HepG2 (cell line): ENCODE results near the gene IL21R. TPM values are rescaled to one million over a fixed set of nuclear protein-coding genes. Genes with fewer than 3 reads are reported as not detected.

Experiments
- ATM ChIP-seq: fragments of 450-650 bp; IDR thresholded peaks from 2 replicates; pipeline ENCODE4 v1.7.1; 2017; ENCODE audit warnings: mild to moderate bottlenecking, borderline replicate concordance
- CBX5 ChIP-seq: sonication (generic); formaldehyde crosslinking; IDR thresholded peaks from 2 replicates; pipeline ENCODE4 v1.4.0; 2020; ENCODE audit warnings: missing genetic modification reagents, borderline replicate concordance
- ERF ChIP-seq: IDR thresholded peaks from 2 replicates; pipeline ENCODE4 v1.6.1; 2018; ENCODE audit warnings: missing biosample characterization, missing genetic modification reagents
- GZF1 ChIP-seq: sonication (generic); formaldehyde crosslinking; IDR thresholded peaks from 2 replicates; pipeline ENCODE4 v1.5.1; 2020; ENCODE audit warnings: mild to moderate bottlenecking, missing genetic modification reagents
- HMG20A ChIP-seq: IDR thresholded peaks from 2 replicates; pipeline ENCODE4 v1.6.1; 2016; ENCODE audit warnings: borderline replicate concordance
- HOXA9 ChIP-seq: sonication (generic); formaldehyde crosslinking; IDR thresholded peaks from 2 replicates; pipeline ENCODE4 v1.8.1; 2022; ENCODE audit warnings: missing genetic modification reagents, mild to moderate bottlenecking, moderate library complexity, borderline replicate concordance
- JUNB ChIP-seq: sonication (generic); formaldehyde crosslinking; IDR thresholded peaks from 2 replicates; pipeline ENCODE4 v1.8.0; 2022; ENCODE audit warnings: missing genetic modification reagents, mild to moderate bottlenecking, borderline replicate concordance
- MAF1 ChIP-seq: sonication (generic); formaldehyde crosslinking; IDR thresholded peaks from 2 replicates; pipeline ENCODE4 v1.5.0; 2020; ENCODE audit warnings: missing genetic modification reagents, borderline replicate concordance
- MED13 ChIP-seq: sonication (generic); formaldehyde crosslinking; IDR thresholded peaks from 2 replicates; pipeline ENCODE4 v1.5.0; 2020; ENCODE audit warnings: missing genetic modification reagents
- MIER2 ChIP-seq: IDR thresholded peaks from 2 replicates; pipeline ENCODE4 v1.6.1; 2016; ENCODE audit warnings: missing biosample characterization, missing genetic modification reagents
- PHF21A ChIP-seq: sonication (generic); formaldehyde crosslinking; IDR thresholded peaks from 2 replicates; pipeline ENCODE4 v1.5.0; 2020; ENCODE audit warnings: mild to moderate bottlenecking, missing genetic modification reagents
- RARA ChIP-seq: IDR thresholded peaks from 2 replicates; pipeline ENCODE4 v1.6.1; 2016; ENCODE audit warnings: missing genetic modification reagents, missing compliant biosample characterization
- SKI ChIP-seq: fragments of 450-650 bp; IDR thresholded peaks from one replicate; pipeline ENCODE4 v1.6.1; 2018; ENCODE audit warnings: mild to moderate bottlenecking; ENCODE audit not compliant: partially characterized antibody
- SOX5 ChIP-seq: IDR thresholded peaks from 2 replicates; pipeline ENCODE4 v1.6.1; 2016; ENCODE audit warnings: borderline replicate concordance
- STAG1 ChIP-seq: sonication (generic); formaldehyde crosslinking; IDR thresholded peaks from 2 replicates; pipeline ENCODE4 v1.4.0; 2020; ENCODE audit warnings: missing genetic modification reagents
- TRIM24 ChIP-seq: sonication (generic); formaldehyde crosslinking; IDR thresholded peaks from 2 replicates; pipeline ENCODE4 v1.8.0; 2022; ENCODE audit warnings: mild to moderate bottlenecking, missing genetic modification reagents
- ZNF12 ChIP-seq: sonication (generic); formaldehyde crosslinking; IDR thresholded peaks from 2 replicates; pipeline ENCODE4 v1.5.0; 2020; ENCODE audit warnings: missing genetic modification reagents
- ZNF350 ChIP-seq: sonication (generic); formaldehyde crosslinking; IDR thresholded peaks from 2 replicates; pipeline ENCODE4 v1.4.0; 2020; ENCODE audit warnings: mild to moderate bottlenecking, low read depth, missing genetic modification reagents, borderline replicate concordance
- ZNF558 ChIP-seq: sonication (generic); formaldehyde crosslinking; IDR thresholded peaks from 2 replicates; pipeline ENCODE4 v1.9.0; 2022; ENCODE audit warnings: mild to moderate bottlenecking, missing genetic modification reagents, borderline replicate concordance
- ZNF562 ChIP-seq: sonication (generic); formaldehyde crosslinking; IDR thresholded peaks from 2 replicates; pipeline ENCODE4 v1.8.0; 2022; ENCODE audit warnings: missing genetic modification reagents, borderline replicate concordance
- ZNF598 ChIP-seq: sonication (generic); formaldehyde crosslinking; IDR thresholded peaks from 2 replicates; pipeline ENCODE4 v1.5.1; 2020; ENCODE audit warnings: mild to moderate bottlenecking, missing genetic modification reagents, borderline replicate concordance
- ZNF616 ChIP-seq: sonication (generic); formaldehyde crosslinking; IDR thresholded peaks from 2 replicates; pipeline ENCODE4 v1.5.0; 2020; ENCODE audit warnings: low read depth, mild to moderate bottlenecking, missing genetic modification reagents
- ZNF674 ChIP-seq: sonication (generic); formaldehyde crosslinking; IDR thresholded peaks from 2 replicates; pipeline ENCODE4 v1.5.0; 2020; ENCODE audit warnings: low read depth, mild to moderate bottlenecking, missing genetic modification reagents
- ZNF792 ChIP-seq: IDR thresholded peaks from 2 replicates; pipeline ENCODE4 v1.6.1; 2016
- polyA plus RNA-seq, 8 experiments: library from polyadenylated mRNA; depleted of rRNA in 3 of 8; stranded (reverse) in 7 of 8; unstranded in 1 of 8; fragments of >200 nt; fragmentation: Illumina TruSeq in 4 of 8; extraction: Trizol in 4 of 8; gene quantifications; 2 replicates each; pipeline versions ENCODE4 v1.2.1 to v1.2.3, GENCODE V29; 2011 to 2016; ENCODE audit warnings: low read depth in 4 of 8, missing spikeins in 1 of 8, mixed read lengths in 1 of 8; ENCODE audit not compliant: insufficient read depth in 1 of 8
- total RNA-seq, 5 experiments: library from RNA; depleted of rRNA; stranded (reverse); fragments of >200 nt; fragmentation: Illumina TruSeq; extraction: Trizol; gene quantifications; 2 replicates each; pipeline ENCODE4 v1.2.3, GENCODE V29; 2016; ENCODE audit warnings: low read depth in 1 of 5
- TF ChIP-seq, protein P1 (sequence below): IDR thresholded peaks from 2 replicates; pipeline ENCODE4 v1.6.1; 2016; ENCODE audit warnings: mild to moderate bottlenecking
- TF ChIP-seq, protein P2 (sequence below): sonication (generic); formaldehyde crosslinking; IDR thresholded peaks from 2 replicates; pipeline ENCODE4 v1.4.0; 2020; ENCODE audit warnings: missing genetic modification reagents
- TF ChIP-seq, protein P3 (sequence below): IDR thresholded peaks from 2 replicates; pipeline ENCODE4 v1.6.1; 2016; ENCODE audit warnings: control low read depth

The IL21R gene
- total and polyA plus RNA-seq, 2 of the 13 experiments (the other 11 are each of a cell fraction or from before 2014, with no cell fraction given) = 0.49 to 0.64 TPM

- TF ChIP-seq, protein P1, sequence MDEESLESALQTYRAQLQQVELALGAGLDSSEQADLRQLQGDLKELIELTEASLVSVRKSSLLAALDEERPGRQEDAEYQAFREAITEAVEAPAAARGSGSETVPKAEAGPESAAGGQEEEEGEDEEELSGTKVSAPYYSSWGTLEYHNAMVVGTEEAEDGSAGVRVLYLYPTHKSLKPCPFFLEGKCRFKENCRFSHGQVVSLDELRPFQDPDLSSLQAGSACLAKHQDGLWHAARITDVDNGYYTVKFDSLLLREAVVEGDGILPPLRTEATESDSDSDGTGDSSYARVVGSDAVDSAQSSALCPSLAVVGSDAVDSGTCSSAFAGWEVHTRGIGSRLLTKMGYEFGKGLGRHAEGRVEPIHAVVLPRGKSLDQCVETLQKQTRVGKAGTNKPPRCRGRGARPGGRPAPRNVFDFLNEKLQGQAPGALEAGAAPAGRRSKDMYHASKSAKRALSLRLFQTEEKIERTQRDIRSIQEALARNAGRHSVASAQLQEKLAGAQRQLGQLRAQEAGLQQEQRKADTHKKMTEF (CRISPR knock-in tag) = peak; percentile 83
- TF ChIP-seq GZF1 (no peak), ZNF558 (no peak), ZNF674 (CRISPR knock-in tag) (no peak), ATM (no peak), HMG20A (peak; percentile 87), MIER2 (no peak), ZNF616 (CRISPR knock-in tag) (no peak), ZNF598 (CRISPR knock-in tag) (0 out of 2 replicates have a peak, but pooled peaks have one; percentile 32), STAG1 (CRISPR knock-in tag) (peak; percentile 27; the same call in 1 of the 2 replicates), ZNF562 (no peak), ZNF350 (peak; percentile 46; the same call in 1 of the 2 replicates), ERF (CRISPR knock-in tag) (peak; percentile 35; the same call in 1 of the 2 replicates), MAF1 (CRISPR knock-in tag) (0 out of 2 replicates have a peak, but pooled peaks have one; percentile 37), ZNF12 (CRISPR knock-in tag) (peak; percentile 60; the same call in 1 of the 2 replicates), TRIM24 (CRISPR knock-in tag) (peak; percentile 88; the same call in 1 of the 2 replicates), SKI (peak; percentile 83), SOX5 (CRISPR knock-in tag) (peak; percentile 94), CBX5 (CRISPR knock-in tag) (peak; percentile 91; the same call in 1 of the 2 replicates), RARA (CRISPR knock-in tag) (peak; percentile 77), ZNF792 (peak; percentile 38; the same call in 1 of the 2 replicates), JUNB (peak; percentile 58; the same call in 1 of the 2 replicates), MED13 (CRISPR knock-in tag) (peak; percentile 64; the same call in 1 of the 2 replicates), PHF21A (peak; percentile 50; the same call in 1 of the 2 replicates), HOXA9 (CRISPR knock-in tag) (0 out of 2 replicates have a peak, but pooled peaks have one; percentile 37)
- TF ChIP-seq, protein P2, sequence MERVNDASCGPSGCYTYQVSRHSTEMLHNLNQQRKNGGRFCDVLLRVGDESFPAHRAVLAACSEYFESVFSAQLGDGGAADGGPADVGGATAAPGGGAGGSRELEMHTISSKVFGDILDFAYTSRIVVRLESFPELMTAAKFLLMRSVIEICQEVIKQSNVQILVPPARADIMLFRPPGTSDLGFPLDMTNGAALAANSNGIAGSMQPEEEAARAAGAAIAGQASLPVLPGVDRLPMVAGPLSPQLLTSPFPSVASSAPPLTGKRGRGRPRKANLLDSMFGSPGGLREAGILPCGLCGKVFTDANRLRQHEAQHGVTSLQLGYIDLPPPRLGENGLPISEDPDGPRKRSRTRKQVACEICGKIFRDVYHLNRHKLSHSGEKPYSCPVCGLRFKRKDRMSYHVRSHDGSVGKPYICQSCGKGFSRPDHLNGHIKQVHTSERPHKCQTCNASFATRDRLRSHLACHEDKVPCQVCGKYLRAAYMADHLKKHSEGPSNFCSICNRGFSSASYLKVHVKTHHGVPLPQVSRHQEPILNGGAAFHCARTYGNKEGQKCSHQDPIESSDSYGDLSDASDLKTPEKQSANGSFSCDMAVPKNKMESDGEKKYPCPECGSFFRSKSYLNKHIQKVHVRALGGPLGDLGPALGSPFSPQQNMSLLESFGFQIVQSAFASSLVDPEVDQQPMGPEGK (CRISPR knock-in tag) = peak; percentile 90
- TF ChIP-seq, protein P3, sequence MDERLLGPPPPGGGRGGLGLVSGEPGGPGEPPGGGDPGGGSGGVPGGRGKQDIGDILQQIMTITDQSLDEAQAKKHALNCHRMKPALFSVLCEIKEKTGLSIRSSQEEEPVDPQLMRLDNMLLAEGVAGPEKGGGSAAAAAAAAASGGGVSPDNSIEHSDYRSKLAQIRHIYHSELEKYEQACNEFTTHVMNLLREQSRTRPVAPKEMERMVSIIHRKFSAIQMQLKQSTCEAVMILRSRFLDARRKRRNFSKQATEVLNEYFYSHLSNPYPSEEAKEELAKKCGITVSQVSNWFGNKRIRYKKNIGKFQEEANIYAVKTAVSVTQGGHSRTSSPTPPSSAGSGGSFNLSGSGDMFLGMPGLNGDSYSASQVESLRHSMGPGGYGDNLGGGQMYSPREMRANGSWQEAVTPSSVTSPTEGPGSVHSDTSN = no peak
Measured at GRCh38 chr16:27364493-27365141, 37.4 kb upstream of the IL21R start (continued).
